HG02938 (cell line): ENCODE results near the gene MBD2.
"Not testable (repeated sequence)": the region's sequence is repeated elsewhere in the genome, so short reads cannot be mapped to it uniquely, and the experiment has no call there.

Experiments used
- ATAC-seq: cut with Tn5 transposase; IDR thresholded peaks from one replicate; pipeline ENCODE4 v1.9.1; 2021; ENCODE audit warnings: mild to moderate bottlenecking, moderate library complexity; ENCODE audit not compliant: unreplicated experiment

The MBD2 gene

GRCh38 chr18:54224379-54225014, at the start of gene MBD2:
Gene MBD2 (minus strand): TSS chr18:54224669. CDS start chr18:54224559, 110 bp downstream.
- peak; percentile 81 for ATAC-seq

- ATAC-seq, result peak; percentile 38
Observed at GRCh38 chr18:54269893-54270844, 45.7 kb upstream of the MBD2 start.

DNA sequence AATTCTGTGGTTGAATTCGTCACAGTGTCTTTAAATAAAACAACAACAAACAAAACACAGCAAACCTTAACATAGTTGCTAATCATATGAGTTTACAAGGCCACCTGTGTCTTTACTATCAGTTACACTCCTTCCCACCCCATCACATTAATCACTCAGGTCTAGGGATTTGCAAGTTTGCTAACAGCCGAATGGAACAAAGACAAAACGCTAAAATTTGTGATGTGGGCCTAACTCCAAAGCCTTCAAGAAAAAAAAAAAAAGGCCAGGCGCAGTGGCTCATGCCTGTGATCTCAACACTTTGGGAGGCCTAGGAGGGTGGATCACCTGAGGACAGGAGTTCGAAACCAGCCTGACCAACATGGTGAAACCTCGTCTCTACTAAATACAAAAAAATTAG, 44.3 kb upstream of the MBD2 start:
- ATAC-seq, result no peak

DNA sequence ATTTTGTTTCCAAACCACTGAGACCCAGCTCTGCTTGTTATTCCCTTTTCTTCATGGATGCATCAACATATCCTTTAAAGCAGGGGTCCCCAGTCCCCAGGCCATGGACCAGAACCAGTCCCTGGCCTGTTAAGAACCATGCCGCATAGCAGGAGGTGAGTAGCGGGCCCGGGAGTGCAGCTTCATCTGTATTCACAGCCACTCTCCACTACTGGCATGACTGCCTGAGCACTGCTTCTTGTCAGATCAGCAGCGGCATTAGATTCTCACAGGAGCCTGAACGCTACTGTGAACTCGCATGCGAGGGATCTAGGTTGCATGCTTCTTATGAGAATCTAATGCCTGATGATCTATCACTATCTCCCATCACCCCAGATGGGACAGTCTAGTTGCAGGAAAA, 43.2 kb upstream of the MBD2 start:
- ATAC-seq, result no peak

DNA sequence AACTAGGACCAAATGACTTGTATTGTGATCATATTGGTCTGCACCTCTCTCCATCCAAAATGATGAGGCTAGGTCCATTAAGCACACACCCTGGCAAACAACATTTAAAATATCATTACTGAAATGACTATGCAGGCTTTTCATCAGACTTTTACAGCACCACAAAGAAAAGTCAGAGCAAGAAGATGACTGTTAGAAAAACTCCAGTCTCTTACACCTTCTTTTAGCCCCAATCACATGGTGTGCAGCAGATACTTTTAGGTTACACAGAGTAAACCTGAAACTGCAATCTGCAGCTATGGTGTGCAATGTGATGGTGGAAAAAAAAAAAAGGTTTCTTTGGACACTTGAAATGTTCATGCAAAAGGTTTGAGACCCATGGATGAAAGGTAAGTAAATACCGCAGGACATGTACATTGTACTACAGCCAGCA, 39.5 kb upstream of the MBD2 start:
- ATAC-seq, result peak; percentile 73

DNA sequence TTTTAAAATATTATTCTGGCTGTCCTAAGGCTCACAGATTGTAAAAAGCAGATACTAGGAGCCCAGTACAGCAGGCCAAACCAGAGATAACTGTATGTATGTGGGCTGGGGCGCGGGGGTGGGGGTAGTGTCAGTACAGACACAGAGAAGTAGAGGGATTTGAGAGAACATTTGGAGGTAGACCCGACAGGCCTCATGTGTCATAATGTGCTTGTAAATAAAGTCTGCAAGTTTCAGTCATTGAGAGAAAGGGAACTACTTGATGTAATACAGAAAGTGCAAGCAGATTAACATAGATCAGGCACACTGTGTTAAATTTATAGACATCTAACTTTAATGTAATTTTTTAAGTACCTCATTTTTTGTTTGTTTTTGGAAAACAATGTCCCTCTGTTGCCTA, 37.4 kb upstream of the MBD2 start:
- peak; percentile 76 for ATAC-seq

GRCh38 chr18:54260396-54261072, 36.1 kb upstream of the MBD2 start:
- peak; percentile 32 for ATAC-seq

GRCh38 chr18:54257818-54258217, 33.3 kb upstream of the MBD2 start:
- not testable (repeated sequence) for ATAC-seq

DNA sequence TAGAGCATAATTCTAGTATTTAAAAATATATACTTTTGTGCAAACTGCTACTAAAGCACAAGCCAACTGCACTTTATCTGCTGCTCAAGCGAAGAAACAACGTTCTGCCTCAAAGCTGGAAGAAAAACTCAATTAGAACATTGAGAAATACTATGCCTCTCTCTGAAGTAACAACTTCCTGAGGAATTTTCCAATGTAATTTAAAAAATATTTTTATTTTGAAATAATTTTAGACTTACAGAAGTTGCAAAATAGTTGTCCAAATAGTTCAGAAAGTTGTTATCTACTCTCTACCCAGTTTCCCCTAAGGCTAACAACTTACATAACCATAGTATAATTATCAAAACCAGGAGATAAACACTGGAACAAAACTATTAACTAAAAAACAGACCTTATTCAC, 32.5 kb upstream of the MBD2 start:
- no peak for ATAC-seq

GRCh38 chr18:54255141-54255540, 30.7 kb upstream of the MBD2 start:
- ATAC-seq, result no peak

DNA sequence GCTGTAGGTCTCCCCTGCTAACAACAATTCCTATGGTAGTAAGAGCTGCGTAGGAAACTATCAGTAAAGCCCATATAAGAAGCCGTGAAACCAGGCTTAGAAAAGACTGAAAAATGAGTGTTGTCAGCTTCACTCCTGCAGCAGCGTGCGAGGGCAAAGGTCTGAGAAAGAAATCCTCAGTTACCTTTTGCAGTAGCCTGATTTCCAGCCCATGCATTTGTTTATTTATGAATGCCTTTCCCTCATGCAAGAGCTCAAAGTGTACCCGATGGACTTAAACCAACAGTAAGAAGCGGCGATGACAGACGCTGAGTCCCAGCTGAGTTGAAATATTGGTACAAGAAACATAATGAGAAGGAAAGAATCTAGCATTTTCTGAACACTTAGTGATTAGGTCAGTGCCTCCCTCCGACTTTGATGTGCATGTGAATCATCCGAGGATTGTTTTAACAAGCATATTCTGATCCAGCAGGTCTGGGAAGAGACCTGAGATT, 29.8 kb upstream of the MBD2 start:
- no peak for ATAC-seq

- ATAC-seq, result no peak
Observed at GRCh38 chr18:54251606-54252390, 27.3 kb upstream of the MBD2 start.

- ATAC-seq, result peak; percentile 81
Observed at GRCh38 chr18:54250846-54251261, 26.4 kb upstream of the MBD2 start.

DNA sequence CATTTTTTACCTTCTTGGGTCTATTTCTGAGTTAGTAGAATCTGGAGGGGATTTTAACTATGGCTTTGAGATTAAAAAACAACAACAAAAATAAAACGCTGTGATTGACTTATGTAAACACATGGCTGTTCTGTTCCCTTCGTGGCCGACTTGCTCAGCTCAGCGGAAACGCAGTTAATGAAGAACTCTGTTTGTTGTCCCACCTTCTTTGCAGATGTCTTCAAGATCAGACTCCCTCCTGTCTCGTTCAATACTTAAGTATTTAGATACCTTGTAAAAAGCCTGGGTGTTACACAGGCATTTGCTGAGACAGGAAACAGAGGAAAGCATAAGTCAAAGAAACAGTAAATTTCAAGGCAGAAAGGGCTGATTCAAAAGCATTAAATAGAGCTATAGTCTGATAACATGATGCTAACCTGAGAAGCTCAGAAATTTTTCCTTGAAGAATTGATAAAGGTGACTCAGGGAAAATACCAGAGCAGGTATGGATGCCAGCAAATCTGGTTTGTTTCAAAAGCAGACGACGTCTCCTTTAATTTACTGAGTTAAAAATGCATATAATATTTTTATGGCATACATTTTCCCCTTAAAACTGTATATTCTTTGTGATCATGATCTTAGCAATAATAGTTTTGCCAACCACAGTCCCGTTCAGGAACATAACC, 23.2 kb upstream of the MBD2 start:
- ATAC-seq, result no peak

DNA sequence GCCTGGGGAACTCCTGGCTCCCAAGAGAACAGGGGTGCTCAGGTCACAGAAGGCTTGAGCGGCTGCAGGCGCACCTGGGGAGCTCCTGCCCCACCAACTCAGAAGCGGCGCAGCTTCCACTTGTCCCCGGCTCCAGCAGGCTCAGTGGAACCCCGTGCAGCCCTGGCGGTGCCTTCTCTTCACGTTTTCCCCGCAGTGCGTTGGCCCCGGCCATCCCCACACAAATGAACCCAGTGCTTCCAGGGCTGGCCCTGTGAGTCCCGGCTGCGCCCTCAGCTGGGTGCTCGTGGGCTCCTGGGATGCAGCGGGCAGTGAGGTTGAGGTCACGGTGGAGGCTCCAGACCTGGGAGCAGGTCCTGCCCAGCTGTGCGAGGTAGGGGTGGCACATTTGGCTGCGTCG, 17.9 kb upstream of the MBD2 start:
- ATAC-seq, result no peak

DNA sequence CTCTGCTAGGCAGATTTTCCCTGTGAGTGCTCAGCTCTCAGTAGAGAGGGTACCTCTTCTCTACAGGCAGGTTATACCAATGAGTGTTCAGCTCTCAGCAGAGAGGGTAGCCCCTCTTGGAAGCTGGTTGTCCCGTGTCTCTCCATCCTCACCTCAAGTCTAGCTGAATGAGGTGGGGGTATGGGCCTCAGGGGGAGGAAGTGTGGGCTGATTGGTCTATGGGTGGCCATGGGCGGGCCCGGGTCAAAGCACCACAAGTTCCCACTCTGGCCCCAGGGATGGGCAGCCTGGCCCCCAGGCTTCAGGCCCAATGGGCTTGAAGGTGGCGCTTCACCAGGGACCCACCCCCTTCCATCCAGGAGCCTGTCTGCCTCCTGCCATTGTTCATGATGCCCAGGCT, 17.0 kb upstream of the MBD2 start:
- no peak for ATAC-seq

DNA sequence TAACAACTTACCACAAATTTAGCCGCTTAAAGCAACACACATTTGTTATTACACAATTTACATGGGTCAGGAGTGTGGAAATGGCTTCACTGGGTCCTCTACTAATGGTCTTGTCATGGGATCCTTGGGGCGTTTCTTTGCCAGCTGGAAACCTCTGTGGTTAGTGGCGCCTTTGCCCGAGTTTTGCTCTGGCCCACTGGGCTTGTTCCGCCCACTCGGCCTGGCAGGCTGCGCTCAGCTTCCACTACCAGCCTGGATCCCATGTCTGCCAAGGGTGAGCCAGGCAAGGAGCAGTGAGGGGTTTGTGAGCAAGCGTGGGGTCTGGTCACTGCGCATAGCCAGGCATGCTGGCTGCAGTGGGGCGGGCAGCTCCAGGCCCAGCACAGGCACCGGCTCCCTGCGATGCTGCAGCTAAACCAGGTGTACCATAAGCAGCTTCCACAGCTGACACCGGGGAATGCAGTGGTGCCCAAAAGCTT, 16.2 kb upstream of the MBD2 start:
- ATAC-seq, result no peak

DNA sequence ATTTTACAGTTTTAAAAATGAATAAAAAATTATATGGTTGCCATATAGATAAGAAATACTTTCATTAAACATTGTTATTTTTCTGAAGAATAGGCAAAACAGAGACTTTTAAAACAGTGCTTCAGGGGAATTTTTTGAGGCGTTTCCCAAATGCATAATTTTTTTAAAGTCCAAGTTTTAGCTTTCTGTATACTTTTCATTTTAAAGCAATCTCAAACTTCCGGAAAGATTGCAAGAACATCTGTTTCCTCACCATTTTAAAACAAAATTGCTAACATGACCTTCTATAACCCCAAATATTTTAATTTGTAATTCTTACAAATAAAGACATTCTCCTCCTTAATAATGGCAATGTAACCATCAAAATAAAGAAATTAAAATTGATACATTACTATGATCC, 15.1 kb upstream of the MBD2 start:
- no peak for ATAC-seq

DNA sequence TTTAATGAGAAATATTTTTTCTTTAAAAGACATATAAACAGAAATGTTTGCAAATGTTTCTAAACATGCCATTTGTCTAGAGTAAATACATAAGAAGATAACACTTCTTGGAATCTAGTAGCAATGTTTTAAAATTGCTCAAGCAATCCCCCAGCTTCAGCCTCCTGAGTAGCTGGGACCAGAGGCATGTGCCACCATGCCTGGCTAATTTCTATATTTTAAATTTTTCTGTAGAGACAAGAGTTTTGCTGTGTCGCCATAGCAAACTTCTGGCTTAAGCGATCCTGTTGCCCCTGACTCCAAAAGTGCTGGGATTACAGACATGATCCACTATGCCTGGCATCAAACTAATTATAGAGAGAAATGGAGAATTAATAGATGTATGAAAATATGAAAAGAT, 14.6 kb upstream of the MBD2 start:
- no peak for ATAC-seq
